Activated CD8-positive, alpha-beta memory T cell treated with anti-CD3 and anti-CD28 coated beads, Interleukin-2, amount 10 ng/mL, durations not matched to agents 7 days and 5 days (primary cell): ENCODE data around the gene RBM39. TPM values are rescaled to one million over a fixed set of nuclear protein-coding genes. Genes with fewer than 3 reads are reported as not detected.
"Not testable (repeated sequence)": the region's sequence is repeated elsewhere in the genome, so short reads cannot be mapped to it uniquely, and the experiment has no call there.

ENCODE experiments used
- ATAC-seq: fragments of 150-1000 bp; cut with Tn5 transposase; one replicate; pipeline ENCODE4 v1.10.0; 2021; ENCODE audit warnings: moderate library complexity
- CTCF ChIA-PET: fragments of 350-600 bp; sonication (Branson Sonifier 250); formaldehyde crosslinking; loops from one replicate; lab custom pipeline; 2021; ENCODE audit warnings: antibody characterized with exemption; lab: Charles Lee
- DNase-seq: peaks from one replicate; pipeline ENCODE4 v3.0.0-alpha.2; 2020
- H3K27ac Mint-ChIP-seq: one replicate; pipeline ENCODE4 v1.8.0; 2021; ENCODE audit warnings: mild to moderate bottlenecking, mixed read lengths
- H3K27me3 Mint-ChIP-seq: one replicate; pipeline ENCODE4 v1.8.0; 2021; ENCODE audit warnings: mixed read lengths
- H3K36me3 Mint-ChIP-seq: one replicate; pipeline ENCODE4 v1.8.0; 2021; ENCODE audit warnings: mild to moderate bottlenecking, mixed read lengths
- H3K4me1 Mint-ChIP-seq: one replicate; pipeline ENCODE4 v1.8.0; 2021; ENCODE audit warnings: mixed read lengths
- H3K4me3 Mint-ChIP-seq: one replicate; pipeline ENCODE4 v1.8.0; 2021; ENCODE audit warnings: mild to moderate bottlenecking, moderate library complexity, mixed read lengths
- H3K9me3 Mint-ChIP-seq: one replicate; pipeline ENCODE4 v1.8.0; 2022; ENCODE audit warnings: low read depth, mixed read lengths
- total RNA-seq, 2 experiments: library from RNA; stranded (reverse); gene quantifications; one replicate each; pipeline ENCODE4 v1.2.3, GENCODE V29; 2021

The RBM39 gene
- total RNA-seq, 2 experiments from 2014 or later, result 357 to 360 TPM

- Mint-ChIP-seq H3K4me1 (peaks cover 35% of the 10 kb centered on the region), H3K4me3 (peak overlapping the region; percentile 90), H3K36me3 (peaks cover 22% of the 10 kb centered on the region), H3K27ac (peak overlapping the region; percentile 30), H3K9me3 (no peaks in the 10 kb centered on the region), H3K27me3 (no peaks in the 10 kb centered on the region)
- ATAC-seq (no peak), DNase-seq (peak; percentile 35)
- CTCF ChIA-PET, result interaction anchor here (1.6 to 1.9 kb wide), 2 partner anchors 22 to 26 kb away, joined by 3 to 7 read pairs; no protein-coding TSS in a partner anchor
Observed at GRCh38 chr20:35697696-35698297, 44.3 kb downstream of the RBM39 start.

GRCh38 chr20:35695978-35696377 lies 46.1 kb downstream of the RBM39 start:
- ATAC-seq (no peak), DNase-seq (peak; percentile 3)
- H3K36me3 Mint-ChIP-seq, result peaks cover 13% of the 10 kb centered on the region
- CTCF ChIA-PET, result interaction anchor here (1.0 to 1.3 kb wide), 2 partner anchors 46 to 77 kb away, joined by 3 read pairs; partner anchors contain the start of gene RBM39
- H3K4me3 Mint-ChIP-seq, result no peak overlapping the region
- no peaks in the 10 kb centered on the region for H3K27me3 Mint-ChIP-seq
- H3K27ac Mint-ChIP-seq, result no peak overlapping the region
- no peaks in the 10 kb centered on the region for H3K9me3 Mint-ChIP-seq
- H3K4me1 Mint-ChIP-seq, result peaks cover 27% of the 10 kb centered on the region

GRCh38 chr20:35695245-35695749 lies 46.8 kb downstream of the RBM39 start:
- H3K4me3 Mint-ChIP-seq, result no peak overlapping the region
- no peaks in the 10 kb centered on the region for H3K27me3 Mint-ChIP-seq
- H3K4me1 Mint-ChIP-seq, result peaks cover 20% of the 10 kb centered on the region
- CTCF ChIA-PET, result no interaction called here
- no peak for ATAC-seq
- DNase-seq, result peak; percentile 26
- peaks cover 12% of the 10 kb centered on the region for H3K36me3 Mint-ChIP-seq
- no peaks in the 10 kb centered on the region for H3K9me3 Mint-ChIP-seq
- no peak overlapping the region for H3K27ac Mint-ChIP-seq

GRCh38 chr20:35690265-35690664 lies 51.8 kb downstream of the RBM39 start:
- Mint-ChIP-seq H3K9me3 (no peaks in the 10 kb centered on the region), H3K4me3 (no peak overlapping the region), H3K27ac (no peak overlapping the region), H3K27me3 (no peaks in the 10 kb centered on the region), H3K36me3 (peaks cover 24% of the 10 kb centered on the region), H3K4me1 (peaks cover under 1% of the 10 kb centered on the region)
- CTCF ChIA-PET, result no interaction called here
- DNase-seq (no peak), ATAC-seq (no peak)

- peak; percentile 40 for DNase-seq
- H3K9me3 Mint-ChIP-seq, H3K4me3 Mint-ChIP-seq, ATAC-seq, CTCF ChIA-PET, H3K4me1 Mint-ChIP-seq, H3K27me3 Mint-ChIP-seq, H3K27ac Mint-ChIP-seq: not testable (repeated sequence)
- H3K36me3 Mint-ChIP-seq, result peaks cover 17% of the 10 kb centered on the region
Observed at GRCh38 chr20:35686872-35687271, 55.2 kb downstream of the RBM39 start.

GRCh38 chr20:35685368-35685767 lies 56.7 kb downstream of the RBM39 start:
- not testable (repeated sequence) for H3K27ac Mint-ChIP-seq, H3K27me3 Mint-ChIP-seq, H3K4me1 Mint-ChIP-seq, ATAC-seq, H3K4me3 Mint-ChIP-seq, H3K9me3 Mint-ChIP-seq, DNase-seq
- H3K36me3 Mint-ChIP-seq, result peaks cover 18% of the 10 kb centered on the region
- CTCF ChIA-PET, result interaction anchor here (0.6 kb wide), 1 partner anchor 19 kb away, joined by 3 read pairs; no protein-coding TSS in a partner anchor

GRCh38 chr20:35681960-35682359 lies 60.1 kb downstream of the RBM39 start:
- ATAC-seq (no peak), DNase-seq (no peak)
- Mint-ChIP-seq H3K4me3 (no peak overlapping the region), H3K27me3 (no peaks in the 10 kb centered on the region), H3K36me3 (peaks cover 2% of the 10 kb centered on the region), H3K4me1 (no peaks in the 10 kb centered on the region), H3K27ac (no peak overlapping the region), H3K9me3 (no peaks in the 10 kb centered on the region)
- CTCF ChIA-PET, result no interaction called here

- CTCF ChIA-PET, result no interaction called here
- no peak for ATAC-seq
- no peaks in the 10 kb centered on the region for H3K27me3 Mint-ChIP-seq
- H3K4me1 Mint-ChIP-seq, result no peaks in the 10 kb centered on the region
- no peak overlapping the region for H3K4me3 Mint-ChIP-seq
- no peak for DNase-seq
- H3K27ac Mint-ChIP-seq, result no peak overlapping the region
- H3K36me3 Mint-ChIP-seq, result peaks cover 2% of the 10 kb centered on the region
- no peaks in the 10 kb centered on the region for H3K9me3 Mint-ChIP-seq
Observed at GRCh38 chr20:35680452-35681183, 61.4 kb downstream of the RBM39 start.

GRCh38 chr20:35674921-35675320 lies 67.1 kb downstream of the RBM39 start:
- CTCF ChIA-PET, result no interaction called here
- DNase-seq, result peak; percentile 27
- ATAC-seq, result no peak
- no peak overlapping the region for H3K4me3 Mint-ChIP-seq
- no peaks in the 10 kb centered on the region for H3K4me1 Mint-ChIP-seq
- no peak overlapping the region for H3K27ac Mint-ChIP-seq
- peaks cover 26% of the 10 kb centered on the region for H3K36me3 Mint-ChIP-seq
- no peaks in the 10 kb centered on the region for H3K27me3 Mint-ChIP-seq
- H3K9me3 Mint-ChIP-seq, result no peaks in the 10 kb centered on the region

- H3K4me1 Mint-ChIP-seq, result no peaks in the 10 kb centered on the region
- DNase-seq, result no peak
- H3K27ac Mint-ChIP-seq, result no peak overlapping the region
- peaks cover 35% of the 10 kb centered on the region for H3K36me3 Mint-ChIP-seq
- no peaks in the 10 kb centered on the region for H3K9me3 Mint-ChIP-seq
- H3K4me3 Mint-ChIP-seq, result no peak overlapping the region
- CTCF ChIA-PET, result no interaction called here
- no peaks in the 10 kb centered on the region for H3K27me3 Mint-ChIP-seq
- no peak for ATAC-seq
Observed at GRCh38 chr20:35673884-35674283, 68.2 kb downstream of the RBM39 start.

GRCh38 chr20:35669681-35670080 lies 72.4 kb downstream of the RBM39 start:
- Mint-ChIP-seq H3K27me3 (no peaks in the 10 kb centered on the region), H3K27ac (no peak overlapping the region), H3K9me3 (no peaks in the 10 kb centered on the region), H3K4me1 (peaks cover 4% of the 10 kb centered on the region), H3K4me3 (no peak overlapping the region), H3K36me3 (peaks cover 42% of the 10 kb centered on the region)
- CTCF ChIA-PET, result no interaction called here
- DNase-seq (peak; percentile 25), ATAC-seq (no peak)

- ATAC-seq (no peak), DNase-seq (peak; percentile 32)
- Mint-ChIP-seq H3K27ac (no peak overlapping the region), H3K27me3 (no peaks in the 10 kb centered on the region), H3K9me3 (no peaks in the 10 kb centered on the region), H3K4me3 (no peak overlapping the region), H3K4me1 (peaks cover 4% of the 10 kb centered on the region), H3K36me3 (peaks cover 42% of the 10 kb centered on the region)
- CTCF ChIA-PET, result interaction anchor here (2.1 kb wide), 1 partner anchor 50 kb away, joined by 5 read pairs; no protein-coding TSS in a partner anchor
Observed at GRCh38 chr20:35669221-35669620, 72.8 kb downstream of the RBM39 start.

- peak overlapping the region; percentile 23 for H3K4me3 Mint-ChIP-seq
- no peak for ATAC-seq
Observed at GRCh38 chr20:35665949-35666288, 76.1 kb downstream of the RBM39 start.

More at GRCh38 chr20:35665949-35666288, 76.1 kb downstream of the RBM39 start:
- H3K27ac Mint-ChIP-seq, result peak overlapping the region; percentile 38
- DNase-seq, result no peak
- CTCF ChIA-PET, result interaction anchor here (0.7 to 8.2 kb wide), 6 partner anchors 20 to 711 kb away, joined by 3 to 59 read pairs (median 5); partner anchors contain the start of genes NFS1 and ROMO1
- peaks cover 24% of the 10 kb centered on the region for H3K4me1 Mint-ChIP-seq
- H3K36me3 Mint-ChIP-seq, result peaks cover 40% of the 10 kb centered on the region
- H3K27me3 Mint-ChIP-seq, result no peaks in the 10 kb centered on the region
- no peaks in the 10 kb centered on the region for H3K9me3 Mint-ChIP-seq
